H1 (cell line): ENCODE results near the gene THADA. TPM values are rescaled to one million over a fixed set of nuclear protein-coding genes. Genes with fewer than 3 reads are reported as not detected.

Experiments
- CTCF ChIA-PET: fragments of 300-600 bp; sonication (Branson Sonifier 250); formaldehyde crosslinking; loops from one replicate; lab custom pipeline; 2021; ENCODE audit not compliant: partially characterized antibody; lab: Charles Lee
- POLR2A ChIA-PET: fragments of 300-600 bp; sonication (Branson Sonifier 250); formaldehyde crosslinking; loops from one replicate; lab custom pipeline; 2021; ENCODE audit warnings: inconsistent platforms; ENCODE audit not compliant: partially characterized antibody; lab: Charles Lee
- DNase-seq, 2 experiments: peaks; one replicate each; pipeline versions ENCODE4 v3.0.0 to v3.0.0-alpha.2; 2010 to 2022; ENCODE audit warnings: low spot score in 2 of 2, low read depth in 1 of 2, mixed read lengths in 1 of 2
- FAIRE-seq: peaks from 2 replicates; lab custom pipeline; 2011; peaks lifted over from hg19 to GRCh38; lab: Jason Lieb, UNC
- H2AFZ ChIP-seq: 2 replicates; pipeline ENCODE4 v1.8.1; 2012; ENCODE audit warnings: low read length, inconsistent platforms
- H2AK5ac ChIP-seq: 2 replicates; pipeline ENCODE4 v1.6.1; 2013; ENCODE audit warnings: low read depth, low read length
- H2BK120ac ChIP-seq: replicated peaks from 2 replicates; pipeline ENCODE3; 2013; ENCODE audit warnings: low read depth, low read length, inconsistent platforms
- H2BK12ac ChIP-seq: 2 replicates; pipeline ENCODE4 v1.6.1; 2013; ENCODE audit warnings: low read depth, low read length
- H2BK15ac ChIP-seq: 2 replicates; pipeline ENCODE4 v1.6.1; 2013; ENCODE audit warnings: low read length
- H2BK20ac ChIP-seq: 2 replicates; pipeline ENCODE4 v1.6.1; 2013; ENCODE audit warnings: low read length
- H2BK5ac ChIP-seq: 2 replicates; pipeline ENCODE4 v1.6.1; 2013; ENCODE audit warnings: low read depth, low read length
- H3K14ac ChIP-seq: 2 replicates; pipeline ENCODE4 v1.6.1; 2013; ENCODE audit warnings: inconsistent platforms; ENCODE audit not compliant: insufficient read length
- H3K18ac ChIP-seq: 2 replicates; pipeline ENCODE4 v1.6.1; 2013; ENCODE audit warnings: low read length; ENCODE audit errors: extremely low read depth
- H3K23ac ChIP-seq: 2 replicates; pipeline ENCODE4 v1.6.1; 2013; ENCODE audit warnings: inconsistent platforms; ENCODE audit not compliant: insufficient read length
- H3K23me2 ChIP-seq: 2 replicates; pipeline ENCODE4 v1.6.1; 2013; ENCODE audit warnings: low read depth, low read length
- H3K27ac ChIP-seq: 2 replicates; pipeline ENCODE4 v1.6.1; 2011; ENCODE audit warnings: low read depth, low read length, inconsistent platforms
- H3K27me3 ChIP-seq, 4 experiments: replicated peaks in 1 of 4; 1 replicate in 1 of 4; 2 replicates in 3 of 4; pipeline versions ENCODE4 v1.6.1 to v1.8.1; 2011 to 2013; ENCODE audit warnings: low read length in 3 of 4, mild to moderate bottlenecking in 3 of 4, inconsistent platforms in 2 of 4, mixed read lengths in 2 of 4, moderate library complexity in 1 of 4; ENCODE audit not compliant: control insufficient read depth in 3 of 4, insufficient read depth in 3 of 4; ENCODE audit errors: extremely low read depth in 1 of 4
- H3K36me3 ChIP-seq, 4 experiments: 2 replicates each; pipeline versions ENCODE4 v1.6.1 to v1.8.1; 2011 to 2013; ENCODE audit warnings: mild to moderate bottlenecking in 4 of 4, low read length in 3 of 4, moderate library complexity in 2 of 4, control low read depth in 1 of 4, inconsistent platforms in 1 of 4; ENCODE audit not compliant: insufficient read depth in 4 of 4, control insufficient read depth in 2 of 4
- H3K4ac ChIP-seq: replicated peaks from 2 replicates; pipeline ENCODE3; 2013; ENCODE audit warnings: low read length, low read depth, mixed read lengths, inconsistent platforms; ENCODE audit not compliant: insufficient read length
- H3K4me1 ChIP-seq, 4 experiments: replicated peaks in 1 of 4; 1 replicate in 1 of 4; 2 replicates in 3 of 4; pipeline versions ENCODE4 v1.6.1 to v1.8.1; 2011 to 2013; ENCODE audit warnings: low read length in 3 of 4, inconsistent platforms in 2 of 4, mixed read lengths in 1 of 4; ENCODE audit not compliant: insufficient read depth in 4 of 4, control insufficient read depth in 3 of 4
- H3K4me2 ChIP-seq, 2 experiments: 2 replicates each; pipeline versions ENCODE4 v1.6.1 to v1.8.1; 2011 to 2013; ENCODE audit warnings: low read depth in 2 of 2, low read length in 2 of 2, control low read depth in 1 of 2, inconsistent platforms in 1 of 2, mild to moderate bottlenecking in 1 of 2; ENCODE audit not compliant: insufficient read depth in 1 of 2
- H3K4me3 ChIP-seq, 4 experiments: fragments of 200-600, 300-600 bp in 1 of 4; sonication (generic), shearing (Covaris generic), sonication (Bioruptor Twin) in 1 of 4; 2 replicates each; pipeline versions ENCODE4 v1.5.1 to v1.8.1; 2011 to 2016; ENCODE audit warnings: low read length in 4 of 4, low read depth in 3 of 4, control low read depth in 2 of 4, inconsistent platforms in 2 of 4, mild to moderate bottlenecking in 2 of 4, mixed read lengths in 1 of 4, moderate library complexity in 1 of 4; ENCODE audit not compliant: insufficient read depth in 2 of 4; ENCODE audit errors: extremely low read depth in 1 of 4
- H3K56ac ChIP-seq: replicated peaks from 2 replicates; pipeline ENCODE3; 2013; ENCODE audit warnings: low read depth, mild to moderate bottlenecking, mixed read lengths, low read length, inconsistent platforms; ENCODE audit not compliant: insufficient read length
- H3K79me1 ChIP-seq: 2 replicates; pipeline ENCODE4 v1.6.1; 2013; ENCODE audit warnings: low read depth, low read length, control low read depth
- H3K79me2 ChIP-seq, 2 experiments: 2 replicates each; pipeline versions ENCODE4 v1.6.1 to v1.8.1; 2012 to 2013; ENCODE audit warnings: low read length in 2 of 2, mild to moderate bottlenecking in 2 of 2, inconsistent platforms in 1 of 2; ENCODE audit not compliant: insufficient read depth in 2 of 2, control insufficient read depth in 1 of 2
- H3K9ac ChIP-seq, 4 experiments: replicated peaks in 1 of 4; 1 replicate in 1 of 4; 2 replicates in 3 of 4; pipeline versions ENCODE4 v1.6.1 to v1.8.1; 2011 to 2013; ENCODE audit warnings: low read depth in 3 of 4, low read length in 3 of 4, control low read depth in 2 of 4, mild to moderate bottlenecking in 2 of 4, moderate library complexity in 2 of 4, inconsistent platforms in 1 of 4; ENCODE audit errors: extremely low read depth in 1 of 4
- H3K9me3 ChIP-seq, 2 experiments: 2 replicates each; pipeline versions ENCODE4 v1.6.1 to v1.8.1; 2012 to 2013; ENCODE audit warnings: mild to moderate bottlenecking in 2 of 2, moderate library complexity in 2 of 2, control low read depth in 1 of 2, inconsistent platforms in 1 of 2, low read depth in 1 of 2, low read length in 1 of 2, mixed read lengths in 1 of 2; ENCODE audit not compliant: insufficient read depth in 2 of 2
- H4K20me1 ChIP-seq, 2 experiments: replicated peaks in 1 of 2; 2 replicates each; pipeline versions ENCODE3 to v1.8.1; 2011 to 2013; ENCODE audit warnings: inconsistent platforms in 2 of 2, low read length in 2 of 2, mild to moderate bottlenecking in 1 of 2; ENCODE audit not compliant: insufficient read depth in 2 of 2, control insufficient read depth in 1 of 2
- H4K5ac ChIP-seq: 2 replicates; pipeline ENCODE4 v1.6.1; 2013; ENCODE audit warnings: low read length, low read depth, mixed read lengths, inconsistent platforms; ENCODE audit not compliant: insufficient read length
- H4K8ac ChIP-seq: 2 replicates; pipeline ENCODE4 v1.8.0; 2013; ENCODE audit warnings: mild to moderate bottlenecking, moderate library complexity, low read length, inconsistent platforms; ENCODE audit not compliant: insufficient read depth; ENCODE audit errors: extremely low read depth
- H4K91ac ChIP-seq: replicated peaks from 2 replicates; pipeline ENCODE3; 2013; ENCODE audit warnings: low read length, mixed read lengths, inconsistent platforms; ENCODE audit not compliant: insufficient read length
- CEBPB ChIP-seq: IDR thresholded peaks from 2 replicates; pipeline ENCODE4 v1.6.1; 2012; ENCODE audit warnings: low read depth, low read length
- EP300 ChIP-seq, 2 experiments: IDR thresholded peaks; 1 replicate in 1 of 2; 2 replicates in 1 of 2; pipeline ENCODE4 v1.6.1; 2011 to 2012; ENCODE audit warnings: low read depth in 2 of 2, low read length in 2 of 2, mild to moderate bottlenecking in 2 of 2, borderline replicate concordance in 1 of 2, inconsistent platforms in 1 of 2, moderate library complexity in 1 of 2
- EZH2 ChIP-seq: fragments of 200-600 bp; sonication (generic); IDR thresholded peaks from 2 replicates; pipeline ENCODE4 v1.7.1; 2012; ENCODE audit warnings: low read depth, mild to moderate bottlenecking, moderate library complexity, low read length, inconsistent platforms; ENCODE audit not compliant: severe bottlenecking
- JUND ChIP-seq: IDR thresholded peaks from 2 replicates; pipeline ENCODE4 v1.6.1; 2011; ENCODE audit warnings: mild to moderate bottlenecking, improper control_type of control experiment, low read length
- KDM1A ChIP-seq: fragments of 200-600, 300-600 bp; sonication (generic); IDR thresholded peaks from 2 replicates; pipeline ENCODE4 v1.7.1; 2016; ENCODE audit warnings: mild to moderate bottlenecking, low read length, borderline replicate concordance
- RNF2 ChIP-seq: fragments of 200-900, 300-1000 bp; sonication (generic); IDR thresholded peaks from 2 replicates; pipeline ENCODE4 v1.7.1; 2016; ENCODE audit warnings: borderline replicate concordance, low read depth, mild to moderate bottlenecking, antibody characterized with exemption, low read length; ENCODE audit not compliant: poor library complexity, severe bottlenecking; ENCODE audit errors: missing control alignments
- WGBS, 2 experiments: shearing (Covaris generic) in 1 of 2; methylation state at CpG; one replicate each; pipeline versions ENCODE4 v1.1.6 to v1.1.7; 2013 to 2015; ENCODE audit warnings: low lambda C conversion rate in 2 of 2, mixed read lengths in 2 of 2, inconsistent platforms in 1 of 2, low coverage in 1 of 2, missing lambda C conversion rate in 1 of 2; ENCODE audit not compliant: insufficient replicate concordance in 2 of 2, insufficient coverage in 1 of 2, insufficient read length in 1 of 2; ENCODE audit errors: extremely low coverage in 1 of 2, missing lambda C conversion rate in 1 of 2; 5-methylcytosine and 5-hydroxymethylcytosine counted together
- polyA plus RNA-seq, 7 experiments: library from polyadenylated mRNA; depleted of rRNA in 3 of 7; stranded (reverse) in 5 of 7; unstranded in 2 of 7; fragments of >200 nt in 5 of 7; fragments of 200-250 nt in 2 of 7; gene quantifications; 1 replicate in 5 of 7; 2 replicates in 1 of 7; 4 replicates in 1 of 7; pipeline versions ENCODE4 v1.2.1 to v1.2.3, GENCODE V29; 2011 to 2013; ENCODE audit warnings: missing spikeins in 2 of 7, mixed read lengths in 2 of 7
- total RNA-seq: library from RNA; stranded (reverse); fragmentation: NEBNext Ultra II Directional; extraction: Animal tissue kit (Norgen Biotek cat#: 25700); gene quantifications from 2 replicates; pipeline ENCODE4 v1.2.1, GENCODE V29; 2021

Gene THADA
- total and polyA plus RNA-seq, 2 of the 8 experiments (the other 6 are each of a cell fraction or from before 2014, with no cell fraction given): 22.4 to 26.8 TPM

- Histone ChIP-seq H4K91ac (no peak overlapping the region), H2BK15ac (no peak overlapping the region), H3K9me3 (no peaks in the 10 kb centered on the region), H3K4me1 (no peaks in the 10 kb centered on the region), H2AFZ (no peak overlapping the region), H3K4ac (no peak overlapping the region), H2BK5ac (no peak overlapping the region), H2AK5ac (no peak overlapping the region), H4K5ac (no peak overlapping the region), H3K27ac (no peak overlapping the region), H3K79me1 (no peaks in the 10 kb centered on the region), H3K9ac (no peak overlapping the region), H3K18ac (no peak overlapping the region), H2BK20ac (no peak overlapping the region), H2BK12ac (no peak overlapping the region), H3K23me2 (no peaks in the 10 kb centered on the region), H2BK120ac (no peak overlapping the region), H3K4me3 (no peak overlapping the region), H3K36me3 (peaks cover 0 to 2% (median 0%) of the 10 kb centered on the region in 4 experiments; a peak in 2 of 8 replicates), H4K20me1 (no peaks in the 10 kb centered on the region), H3K14ac (no peak overlapping the region), H3K23ac (no peak overlapping the region), H3K56ac (no peak overlapping the region), H4K8ac (no peak overlapping the region), H3K27me3 (no peaks in the 10 kb centered on the region), H3K79me2 (no peaks in the 10 kb centered on the region), H3K4me2 (no peak overlapping the region)
- no peak for FAIRE-seq
- CTCF ChIA-PET: no interaction called here
- WGBS, 2 experiments: 90% methylated on average over 1 of the region's 1 CpG; no CpG with 5 or more reads in 1 of the 2 experiments
- TF ChIP-seq JUND: no peak
- TF ChIP-seq KDM1A: no peak
- TF ChIP-seq CEBPB: no peak
- TF ChIP-seq EZH2: no peak
- no peak for TF ChIP-seq EP300 (IDR thresholded peaks at IDR 0.05; ENCODE audit: borderline replicate concordance in 1 of 2, low read depth in 2 of 2, low read length in 2 of 2)
- no peak for TF ChIP-seq RNF2
- no peak for DNase-seq
- POLR2A ChIA-PET: no interaction called here
Measured at GRCh38 chr2:43317194-43317593, 278.6 kb downstream of the THADA start.
